Neural progenitor cell (in vitro differentiated cells): ENCODE measurements around the gene TMEM45A. TPM values are rescaled to one million over a fixed set of nuclear protein-coding genes. Genes with fewer than 3 reads are reported as not detected.

Source experiments
- DNase-seq: peaks from one replicate; pipeline ENCODE4 v3.0.0-alpha.2; 2016; ENCODE audit warnings: low spot score
- H2AFZ ChIP-seq: fragments of 200-600 bp; sonication (generic); replicated peaks from 2 replicates; pipeline ENCODE4 v1.6.1; 2016; ENCODE audit warnings: antibody characterized with exemption
- H3F3A ChIP-seq: fragments of 200-600 bp; sonication (generic); 2 replicates; pipeline ENCODE4 v1.6.1; 2016; ENCODE audit warnings: antibody characterized with exemption, low read depth
- H3K27ac ChIP-seq: fragments of 200-600 bp; sonication (generic); 2 replicates; pipeline ENCODE4 v1.5.1; 2016; ENCODE audit warnings: mild to moderate bottlenecking
- H3K27me3 ChIP-seq: fragments of 200-600 bp; sonication (generic); 2 replicates; pipeline ENCODE4 v1.6.1; 2016; ENCODE audit warnings: mild to moderate bottlenecking, moderate library complexity
- H3K36me3 ChIP-seq: fragments of 200-600 bp; sonication (generic); 2 replicates; pipeline ENCODE4 v1.5.1; 2016
- H3K4me1 ChIP-seq: fragments of 200-600 bp; sonication (generic); 2 replicates; pipeline ENCODE4 v1.6.1; 2016; ENCODE audit warnings: mixed run types
- H3K4me2 ChIP-seq: fragments of 200-600 bp; sonication (generic); 2 replicates; pipeline ENCODE4 v1.6.1; 2016
- H3K4me3 ChIP-seq: fragments of 200-600 bp; sonication (generic); 2 replicates; pipeline ENCODE4 v1.5.1; 2016
- H3K79me2 ChIP-seq: fragments of 200-600 bp; sonication (generic); 2 replicates; pipeline ENCODE4 v1.6.1; 2016; ENCODE audit warnings: low read depth
- H3K9ac ChIP-seq: fragments of 200-600 bp; sonication (generic); 2 replicates; pipeline ENCODE4 v1.6.1; 2016
- H3K9me3 ChIP-seq: fragments of 200-600 bp; sonication (generic); 2 replicates; pipeline ENCODE4 v1.5.1; 2016; ENCODE audit warnings: low read depth
- H4K20me1 ChIP-seq: fragments of 200-600 bp; sonication (generic); 2 replicates; pipeline ENCODE4 v1.6.1; 2016; ENCODE audit warnings: low read depth
- H3K27ac Mint-ChIP-seq: 3 replicates; pipeline ENCODE4 v1.8.0; 2021; ENCODE audit warnings: mixed read lengths
- H3K27me3 Mint-ChIP-seq: 2 replicates; pipeline ENCODE4 v1.8.0; 2022; ENCODE audit warnings: low read depth, mild to moderate bottlenecking, inconsistent platforms, moderate library complexity, mixed read lengths; ENCODE audit not compliant: insufficient read depth
- H3K36me3 Mint-ChIP-seq: 3 replicates; pipeline ENCODE4 v1.8.0; 2021; ENCODE audit warnings: mixed read lengths
- H3K4me1 Mint-ChIP-seq: 3 replicates; pipeline ENCODE4 v1.8.0; 2021; ENCODE audit warnings: mixed read lengths
- H3K4me3 Mint-ChIP-seq: 3 replicates; pipeline ENCODE4 v1.8.0; 2021; ENCODE audit warnings: mild to moderate bottlenecking, moderate library complexity, mixed read lengths
- H3K9me3 Mint-ChIP-seq: 3 replicates; pipeline ENCODE4 v1.8.0; 2020; ENCODE audit warnings: mixed read lengths
- EZH2 ChIP-seq: fragments of 200-600 bp; sonication (generic); IDR thresholded peaks from 2 replicates; pipeline ENCODE4 v1.6.1; 2017; ENCODE audit warnings: antibody characterized with exemption, mild to moderate bottlenecking, moderate library complexity
- EZH2phosphoT487 ChIP-seq: fragments of 200-600 bp; sonication (generic); IDR thresholded peaks from 2 replicates; pipeline ENCODE4 v1.6.1; 2017; ENCODE audit warnings: antibody characterized with exemption
- total RNA-seq: library from RNA; depleted of rRNA; stranded (reverse); fragments of >200 nt; gene quantifications from 2 replicates; pipeline ENCODE4 v1.2.3, GENCODE V29; 2015; ENCODE audit warnings: low replicate concordance
- TF ChIP-seq, protein P1 (sequence below): fragments of 200-600 bp; sonication (generic); IDR thresholded peaks from 2 replicates; pipeline ENCODE4 v1.5.1; 2017; ENCODE audit warnings: antibody characterized with exemption, mild to moderate bottlenecking

The TMEM45A gene
- total RNA-seq, 1 donor from 2014 or later: 82.7 TPM

DNA sequence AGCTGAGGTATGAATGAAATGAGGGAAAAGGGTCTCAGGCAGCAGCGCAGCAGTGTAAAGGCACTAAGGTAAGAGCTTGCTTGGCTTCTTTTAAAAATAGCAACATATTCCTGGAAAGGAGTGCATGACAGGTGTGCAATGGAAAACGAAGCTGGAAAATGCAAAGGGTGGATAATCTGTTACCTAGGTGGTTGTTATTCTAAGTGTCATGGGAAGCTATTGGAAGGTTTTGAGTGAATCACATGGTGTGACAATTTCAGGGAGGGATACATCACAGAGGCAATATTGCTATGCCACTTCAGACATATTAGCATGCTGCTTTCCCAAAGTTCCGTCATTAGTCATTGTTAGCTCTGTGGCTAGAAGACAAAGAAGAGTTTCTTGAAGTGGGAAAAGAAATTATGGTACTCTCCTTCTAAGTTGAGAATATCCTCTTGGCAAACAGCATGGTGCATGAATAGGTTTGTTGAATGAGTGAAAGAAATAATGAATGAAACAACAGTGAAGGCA is 28.7 kb upstream of the TMEM45A start:
- H2AFZ ChIP-seq: peak overlapping the region; percentile 29
- Mint-ChIP-seq H3K27me3 (peaks cover 5% of the 10 kb centered on the region), H3K27ac (no peak overlapping the region), H3K4me1 (no peaks in the 10 kb centered on the region), H3K36me3 (peaks cover 2% of the 10 kb centered on the region), H3K9me3 (peaks cover 9% of the 10 kb centered on the region), H3K4me3 (no peak overlapping the region)
- no peak for DNase-seq
- no peaks in the 10 kb centered on the region for H3F3A ChIP-seq
- no peak overlapping the region for H3K9ac ChIP-seq
- no peak for TF ChIP-seq EZH2
- TF ChIP-seq EZH2phosphoT487: no peak
- TF ChIP-seq, protein P1, sequence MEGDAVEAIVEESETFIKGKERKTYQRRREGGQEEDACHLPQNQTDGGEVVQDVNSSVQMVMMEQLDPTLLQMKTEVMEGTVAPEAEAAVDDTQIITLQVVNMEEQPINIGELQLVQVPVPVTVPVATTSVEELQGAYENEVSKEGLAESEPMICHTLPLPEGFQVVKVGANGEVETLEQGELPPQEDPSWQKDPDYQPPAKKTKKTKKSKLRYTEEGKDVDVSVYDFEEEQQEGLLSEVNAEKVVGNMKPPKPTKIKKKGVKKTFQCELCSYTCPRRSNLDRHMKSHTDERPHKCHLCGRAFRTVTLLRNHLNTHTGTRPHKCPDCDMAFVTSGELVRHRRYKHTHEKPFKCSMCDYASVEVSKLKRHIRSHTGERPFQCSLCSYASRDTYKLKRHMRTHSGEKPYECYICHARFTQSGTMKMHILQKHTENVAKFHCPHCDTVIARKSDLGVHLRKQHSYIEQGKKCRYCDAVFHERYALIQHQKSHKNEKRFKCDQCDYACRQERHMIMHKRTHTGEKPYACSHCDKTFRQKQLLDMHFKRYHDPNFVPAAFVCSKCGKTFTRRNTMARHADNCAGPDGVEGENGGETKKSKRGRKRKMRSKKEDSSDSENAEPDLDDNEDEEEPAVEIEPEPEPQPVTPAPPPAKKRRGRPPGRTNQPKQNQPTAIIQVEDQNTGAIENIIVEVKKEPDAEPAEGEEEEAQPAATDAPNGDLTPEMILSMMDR: no peak
- H3K9me3 ChIP-seq: peaks cover 6% of the 10 kb centered on the region
- no peaks in the 10 kb centered on the region for H3K4me1 ChIP-seq
- H3K4me3 ChIP-seq: no peak overlapping the region
- no peaks in the 10 kb centered on the region for H3K79me2 ChIP-seq
- no peak overlapping the region for H3K4me2 ChIP-seq
- no peaks in the 10 kb centered on the region for H3K27me3 ChIP-seq
- no peak overlapping the region for H3K27ac ChIP-seq
- no peaks in the 10 kb centered on the region for H3K36me3 ChIP-seq
- H4K20me1 ChIP-seq: no peaks in the 10 kb centered on the region

DNA sequence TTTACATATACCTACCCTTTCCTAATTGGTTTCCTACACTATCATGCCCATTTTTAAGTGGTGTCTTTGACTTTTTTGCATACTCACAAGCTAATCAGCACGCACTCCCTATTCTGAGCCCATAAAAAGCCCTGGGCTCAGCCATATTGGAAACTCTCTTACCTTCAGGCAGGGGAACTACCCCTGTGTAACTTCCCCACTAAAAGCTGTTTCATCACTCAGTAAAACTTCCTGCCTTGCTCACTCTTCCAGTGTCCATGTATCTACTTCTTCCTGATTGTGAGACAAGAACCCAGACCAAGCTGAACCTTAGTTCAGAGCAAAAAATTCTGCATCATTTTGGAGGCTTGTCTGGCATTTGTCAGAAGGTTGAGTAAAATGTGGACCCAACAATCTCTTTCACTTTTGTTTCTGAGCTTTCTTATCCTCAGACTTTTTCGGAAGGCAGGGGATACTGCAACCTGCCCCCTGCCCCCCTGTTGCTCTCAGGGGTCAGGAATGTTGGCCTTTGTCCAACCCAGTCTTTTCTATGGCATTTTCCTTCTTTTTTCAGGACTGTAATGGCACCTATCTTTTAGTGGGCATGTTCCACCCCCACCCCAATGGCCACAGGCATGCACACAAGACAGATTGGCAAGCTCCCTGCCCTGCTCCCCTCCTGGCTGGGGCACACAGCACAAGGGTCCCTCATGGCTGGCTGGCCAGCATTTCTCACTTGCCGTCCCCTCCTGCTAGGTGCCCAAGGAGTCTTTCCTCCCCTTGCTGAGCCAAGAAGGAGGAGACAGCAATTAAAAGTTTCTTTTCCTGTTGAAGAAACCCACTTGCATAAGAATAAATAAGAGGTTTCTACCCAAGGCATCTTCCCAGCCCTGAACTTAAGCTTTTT is 26.3 kb upstream of the TMEM45A start:
- no peaks in the 10 kb centered on the region for H3K27me3 ChIP-seq
- no peaks in the 10 kb centered on the region for H3K36me3 ChIP-seq
- no peak overlapping the region for H3K4me3 ChIP-seq
- no peaks in the 10 kb centered on the region for H3F3A ChIP-seq
- Mint-ChIP-seq H3K4me3 (no peak overlapping the region), H3K9me3 (peaks cover 21% of the 10 kb centered on the region), H3K36me3 (no peaks in the 10 kb centered on the region), H3K4me1 (no peaks in the 10 kb centered on the region), H3K27ac (no peak overlapping the region), H3K27me3 (peaks cover 5% of the 10 kb centered on the region)
- no peak overlapping the region for H3K4me2 ChIP-seq
- no peaks in the 10 kb centered on the region for H4K20me1 ChIP-seq
- no peak for TF ChIP-seq EZH2
- TF ChIP-seq, protein P1: no peak
- no peak for TF ChIP-seq EZH2phosphoT487
- H3K79me2 ChIP-seq: no peaks in the 10 kb centered on the region
- H2AFZ ChIP-seq: peak overlapping the region; percentile 63
- H3K4me1 ChIP-seq: no peaks in the 10 kb centered on the region
- H3K9me3 ChIP-seq: peaks cover 6% of the 10 kb centered on the region
- no peak for DNase-seq
- H3K9ac ChIP-seq: no peak overlapping the region
- H3K27ac ChIP-seq: no peak overlapping the region

DNA sequence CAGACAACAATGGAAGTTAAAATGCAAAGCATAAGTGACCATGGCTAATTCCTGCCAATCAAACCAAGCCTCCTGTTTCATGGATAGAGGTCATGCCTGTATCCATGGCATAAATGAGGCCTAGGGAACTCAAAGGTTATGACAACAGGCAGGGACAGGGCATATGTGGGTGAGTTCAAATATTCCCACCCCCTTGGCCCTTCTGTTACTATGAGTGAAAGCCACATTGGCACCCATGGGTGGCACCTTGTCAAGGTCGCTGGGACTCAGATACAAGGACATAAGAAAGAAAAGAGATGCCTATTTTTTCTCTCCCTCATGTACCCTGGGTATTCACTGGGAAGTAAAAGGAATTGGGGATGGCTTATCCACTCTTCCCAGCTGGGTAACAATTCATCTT is 25.3 kb upstream of the TMEM45A start:
- H3K27ac Mint-ChIP-seq: no peak overlapping the region
- H3K36me3 Mint-ChIP-seq: no peaks in the 10 kb centered on the region
- Histone ChIP-seq H3K4me1 (no peaks in the 10 kb centered on the region), H3K79me2 (no peaks in the 10 kb centered on the region), H3F3A (no peaks in the 10 kb centered on the region), H4K20me1 (no peaks in the 10 kb centered on the region), H3K27ac (no peak overlapping the region), H3K36me3 (no peaks in the 10 kb centered on the region), H3K9me3 (peaks cover 6% of the 10 kb centered on the region), H3K4me3 (no peak overlapping the region), H3K4me2 (no peak overlapping the region), H3K9ac (no peak overlapping the region), H3K27me3 (no peaks in the 10 kb centered on the region), H2AFZ (no peak overlapping the region)
- no peak overlapping the region for H3K4me3 Mint-ChIP-seq
- H3K4me1 Mint-ChIP-seq: no peaks in the 10 kb centered on the region
- peaks cover 21% of the 10 kb centered on the region for H3K9me3 Mint-ChIP-seq
- TF ChIP-seq, protein P1: no peak
- TF ChIP-seq EZH2 (no peak), EZH2phosphoT487 (no peak)
- peaks cover 5% of the 10 kb centered on the region for H3K27me3 Mint-ChIP-seq
- DNase-seq: no peak
